Endothelial cell of umbilical vein (primary cell): ENCODE measurements around the gene PAXX. TPM values are rescaled to one million over a fixed set of nuclear protein-coding genes. Genes with fewer than 3 reads are reported as not detected.

Experiments used
- BruUV-seq: library from RNA; stranded (reverse); fragments of 400-500 nt; replicated peaks from 2 replicates; lab custom pipeline; 2021; lab: Mats Ljungman, UMichigan
- CTCF ChIA-PET: fragments of 300-600, 350-600 bp; sonication (Branson Sonifier 250); formaldehyde crosslinking; loops from one replicate; lab custom pipeline; 2021; ENCODE audit warnings: antibody characterized with exemption, inconsistent platforms; lab: Charles Lee
- POLR2A ChIA-PET: fragments of 300-600, 350-600 bp; sonication (Branson Sonifier 250); formaldehyde crosslinking; loops from one replicate; lab custom pipeline; 2021; ENCODE audit warnings: antibody characterized with exemption, inconsistent platforms; lab: Charles Lee
- DNase-seq: peaks from one replicate; pipeline ENCODE4 v3.0.0-alpha.2; 2011; ENCODE audit warnings: low read depth, low spot score
- FAIRE-seq: peaks from 2 replicates; lab custom pipeline; 2011; peaks lifted over from hg19 to GRCh38; lab: Jason Lieb, UNC
- H2AFZ ChIP-seq: 2 replicates; pipeline ENCODE4 v1.6.0; 2012; ENCODE audit warnings: low read depth, low read length, control low read depth, inconsistent platforms
- H3K27ac ChIP-seq: 2 replicates; pipeline ENCODE4 v1.5.1; 2011; ENCODE audit warnings: low read depth, mild to moderate bottlenecking, control low read depth, low read length, moderate library complexity; ENCODE audit not compliant: insufficient read depth
- H3K27me3 ChIP-seq, 2 experiments: 2 replicates each; pipeline versions ENCODE4 v1.6.0 to v1.6.1; 2011; ENCODE audit warnings: low read length in 2 of 2, mixed read lengths in 1 of 2; ENCODE audit not compliant: control insufficient read depth in 2 of 2, insufficient read depth in 2 of 2
- H3K36me3 ChIP-seq, 2 experiments: 2 replicates in 1 of 2; 3 replicates in 1 of 2; pipeline ENCODE4 v1.5.1; 2011; ENCODE audit warnings: low read length in 2 of 2, mild to moderate bottlenecking in 1 of 2, moderate library complexity in 1 of 2; ENCODE audit not compliant: control insufficient read depth in 2 of 2, insufficient read depth in 2 of 2; ENCODE audit errors: extremely low read depth in 1 of 2
- H3K4me1 ChIP-seq: 3 replicates; pipeline ENCODE4 v1.5.1; 2011; ENCODE audit warnings: mild to moderate bottlenecking, low read length; ENCODE audit not compliant: control insufficient read depth, insufficient read depth; ENCODE audit errors: extremely low read depth
- H3K4me2 ChIP-seq: 2 replicates; pipeline ENCODE4 v1.6.1; 2011; ENCODE audit warnings: low read length, control low read depth, mixed read lengths; ENCODE audit not compliant: insufficient read depth
- H3K4me3 ChIP-seq, 3 experiments: fragments of 200-600 bp in 1 of 3; sonication (generic), shearing (Covaris generic) in 1 of 3; replicated peaks in 1 of 3; 2 replicates each; pipeline ENCODE4 v1.5.1; 2011 to 2016; ENCODE audit warnings: control low read depth in 3 of 3, low read length in 3 of 3, mild to moderate bottlenecking in 2 of 3, inconsistent platforms in 1 of 3, low read depth in 1 of 3, moderate library complexity in 1 of 3; ENCODE audit not compliant: insufficient read depth in 1 of 3
- H3K79me2 ChIP-seq: 2 replicates; pipeline ENCODE4 v1.6.0; 2012; ENCODE audit warnings: low read length, inconsistent platforms; ENCODE audit not compliant: control insufficient read depth, insufficient read depth
- H3K9ac ChIP-seq: replicated peaks from 2 replicates; pipeline ENCODE3; 2011; ENCODE audit warnings: low read length, control low read depth; ENCODE audit not compliant: insufficient read depth; ENCODE audit errors: extremely low read depth
- H3K9me1 ChIP-seq: replicated peaks from 3 replicates; pipeline ENCODE4 v1.6.0; 2011; ENCODE audit warnings: mild to moderate bottlenecking, low read length; ENCODE audit not compliant: control insufficient read depth, insufficient read depth; ENCODE audit errors: extremely low read depth
- H3K9me3 ChIP-seq: replicated peaks from 2 replicates; pipeline ENCODE4 v1.5.1; 2012; ENCODE audit warnings: low read length, inconsistent platforms; ENCODE audit not compliant: control insufficient read depth, insufficient read depth
- H4K20me1 ChIP-seq: replicated peaks from 2 replicates; pipeline ENCODE3; 2011; ENCODE audit warnings: mild to moderate bottlenecking, low read length; ENCODE audit not compliant: control insufficient read depth, insufficient read depth; ENCODE audit errors: extremely low read depth
- CTCF ChIP-seq, 2 donors: IDR thresholded peaks; 1 replicate in 1 of 2; 2 replicates in 1 of 2; pipeline ENCODE4 v1.5.1; 2011; ENCODE audit warnings: low read length in 2 of 2, mild to moderate bottlenecking in 2 of 2, moderate library complexity in 2 of 2, control low read depth in 1 of 2, inconsistent platforms in 1 of 2, low read depth in 1 of 2; ENCODE audit not compliant: insufficient read depth in 1 of 2; ENCODE audit errors: extremely low read depth in 1 of 2
- EZH2 ChIP-seq: IDR thresholded peaks from 2 replicates; pipeline ENCODE4 v1.6.1; 2012; ENCODE audit warnings: borderline replicate concordance, low read depth, mild to moderate bottlenecking, moderate library complexity, low read length, inconsistent platforms; ENCODE audit not compliant: severe bottlenecking
- FOS ChIP-seq: IDR thresholded peaks from 2 replicates; pipeline ENCODE4 v1.6.1; 2011; ENCODE audit warnings: mild to moderate bottlenecking, low read length, moderate library complexity, borderline replicate concordance; ENCODE audit not compliant: insufficient read depth
- GATA2 ChIP-seq: IDR thresholded peaks from 2 replicates; pipeline ENCODE4 v1.7.0; 2011; ENCODE audit warnings: low read depth, mild to moderate bottlenecking, moderate library complexity, mixed read lengths, low read length; ENCODE audit not compliant: insufficient read length, insufficient read depth
- JUN ChIP-seq: IDR thresholded peaks from 2 replicates; pipeline ENCODE4 v1.6.1; 2011; ENCODE audit warnings: borderline replicate concordance, low read depth; ENCODE audit not compliant: insufficient read length, insufficient read depth
- MAX ChIP-seq: IDR thresholded peaks from 2 replicates; pipeline ENCODE4 v1.6.1; 2011; ENCODE audit not compliant: insufficient read depth, insufficient read length
- MYC ChIP-seq: IDR thresholded peaks from one replicate; pipeline ENCODE4 v1.6.1; 2011; ENCODE audit warnings: mild to moderate bottlenecking, low read depth, low read length
- POLR2A ChIP-seq: IDR thresholded peaks from 2 replicates; pipeline ENCODE4 v1.6.1; 2012; ENCODE audit warnings: low read depth, mild to moderate bottlenecking, control low read depth, low read length
- POLR2AphosphoS5 ChIP-seq: IDR thresholded peaks from 2 replicates; pipeline ENCODE4 v1.6.1; 2012; ENCODE audit warnings: low read depth, mild to moderate bottlenecking, control low read depth, low read length, moderate library complexity; ENCODE audit not compliant: insufficient read depth
- dilution Hi-C: fragments of 300-500 bp; cut with MboI; formaldehyde crosslinking; loops from one replicate; pipeline ENCODE4 v1.15.0; 2019; ENCODE audit warnings: low sequenced_read_pairs; ENCODE audit not compliant: extremely low pct_ligation_motif_present
- intact Hi-C: fragments of 100-400 bp; cut with micrococcal nuclease; formaldehyde crosslinking; loops from one replicate; pipeline ENCODE4 v1.10.0; 2022
- polyA plus RNA-seq, 4 experiments: library from polyadenylated mRNA; depleted of rRNA in 3 of 4; stranded (reverse) in 3 of 4; unstranded in 1 of 4; fragments of >200 nt; gene quantifications; 2 replicates each; pipeline versions ENCODE4 v1.2.1 to v1.2.3, GENCODE V29; 2011 to 2012; ENCODE audit warnings: missing spikeins in 1 of 4
- total RNA-seq: library from RNA; stranded (reverse); gene quantifications from 2 replicates; pipeline ENCODE4 v1.2.3, GENCODE V29; 2021

Gene PAXX
- total and polyA plus RNA-seq, 2 donors (not counting 3 experiments of a cell fraction or from before 2014, with no cell fraction given), result 34.0 to 35.0 TPM

- Histone ChIP-seq H3K9me1 (no peaks in the 10 kb centered on the region), H3K9me3 (no peaks in the 10 kb centered on the region), H3K27me3 (no peaks in the 10 kb centered on the region), H3K27ac (no peak overlapping the region), H3K9ac (no peak overlapping the region), H2AFZ (no peak overlapping the region), H3K4me3 (no peak overlapping the region), H3K36me3 (no peaks in the 10 kb centered on the region), H3K4me2 (no peak overlapping the region), H3K4me1 (no peaks in the 10 kb centered on the region), H3K79me2 (no peaks in the 10 kb centered on the region), H4K20me1 (no peaks in the 10 kb centered on the region)
- dilution Hi-C loops, result no loop called here
- no peak for DNase-seq
- intact Hi-C loops, result no loop called here
- CTCF ChIA-PET, result interaction anchor here (1.3 to 1.4 kb wide), 2 partner anchors 12 to 16 kb away, joined by 4 to 6 read pairs; no protein-coding TSS in a partner anchor
- TF ChIP-seq GATA2 (no peak), MYC (no peak), EZH2 (no peak), MAX (no peak), JUN (no peak), CTCF (IDR thresholded peaks at IDR 0.05; ENCODE audit: extremely low read depth in 1 of 2, insufficient read depth in 1 of 2, low read depth in 1 of 2, low read length in 2 of 2) (no peak), POLR2A (no peak), POLR2AphosphoS5 (no peak), FOS (no peak)
- no TSS peak for BruUV-seq
- no peak for FAIRE-seq
- POLR2A ChIA-PET, result no interaction called here
These were observed 28.5 kb upstream of the PAXX start for GRCh38 chr9:136963751-136964150.
